HG03103 (cell line): ENCODE data around the gene GRK5.
"Not testable (repeated sequence)": the region's sequence is repeated elsewhere in the genome, so short reads cannot be mapped to it uniquely, and the experiment has no call there.

Source experiments
- ATAC-seq: cut with Tn5 transposase; IDR thresholded peaks from one replicate; pipeline ENCODE4 v1.9.1; 2021; ENCODE audit warnings: low read depth; ENCODE audit not compliant: unreplicated experiment

Gene GRK5

DNA sequence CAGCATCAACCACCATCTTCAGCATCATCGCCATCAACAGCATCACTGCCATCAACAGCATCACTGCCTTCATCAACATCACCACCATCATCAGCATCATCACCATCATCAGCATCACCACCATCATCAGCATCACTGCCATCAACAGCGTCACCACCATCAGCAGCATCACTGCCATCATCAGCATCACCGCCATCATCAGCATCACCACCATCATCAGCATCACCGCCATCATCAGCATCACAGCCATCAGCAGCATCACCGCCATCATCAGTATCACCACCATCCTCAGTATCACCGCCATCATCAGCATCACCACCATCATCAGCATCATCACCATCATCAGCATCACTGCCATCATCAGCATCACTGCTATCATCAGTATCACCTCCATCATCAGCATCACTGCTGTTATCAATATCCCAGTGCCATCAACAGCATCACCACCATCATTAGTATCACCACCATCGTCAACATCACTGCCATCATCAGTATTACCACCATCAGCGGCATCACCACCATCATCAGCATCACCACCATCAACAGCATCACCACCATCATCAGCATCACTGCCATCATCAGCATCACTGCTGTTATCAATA lies 220.0 kb downstream of the GRK5 start:
- ATAC-seq = no peak

GRCh38 chr10:119428789-119429188 lies 221.4 kb downstream of the GRK5 start:
- ATAC-seq = no peak

DNA sequence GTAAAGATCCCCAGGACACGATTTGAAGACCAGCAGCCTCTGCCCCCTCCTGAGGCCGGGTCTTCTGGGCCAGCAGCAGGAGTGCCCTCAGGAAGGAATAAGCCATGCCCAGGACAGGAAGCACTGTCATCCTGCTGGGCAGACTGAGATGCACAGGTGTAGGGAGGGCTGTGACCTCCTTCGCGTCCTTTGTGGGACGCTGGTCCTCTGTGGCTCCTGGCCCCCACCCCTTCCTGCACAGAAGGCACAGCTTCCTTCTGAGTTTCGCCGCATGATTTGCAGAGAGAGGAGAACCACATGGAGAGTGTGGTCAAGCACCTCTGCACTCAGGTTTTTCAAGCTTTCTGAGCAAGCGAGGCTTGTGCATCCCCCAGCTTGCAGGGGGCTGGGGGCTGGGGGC lies 222.4 kb downstream of the GRK5 start:
- no peak for ATAC-seq

GRCh38 chr10:119431034-119431772 lies 223.8 kb downstream of the GRK5 start:
- no peak for ATAC-seq

- no peak for ATAC-seq
Observed at GRCh38 chr10:119431773-119432135, 224.4 kb downstream of the GRK5 start.

DNA sequence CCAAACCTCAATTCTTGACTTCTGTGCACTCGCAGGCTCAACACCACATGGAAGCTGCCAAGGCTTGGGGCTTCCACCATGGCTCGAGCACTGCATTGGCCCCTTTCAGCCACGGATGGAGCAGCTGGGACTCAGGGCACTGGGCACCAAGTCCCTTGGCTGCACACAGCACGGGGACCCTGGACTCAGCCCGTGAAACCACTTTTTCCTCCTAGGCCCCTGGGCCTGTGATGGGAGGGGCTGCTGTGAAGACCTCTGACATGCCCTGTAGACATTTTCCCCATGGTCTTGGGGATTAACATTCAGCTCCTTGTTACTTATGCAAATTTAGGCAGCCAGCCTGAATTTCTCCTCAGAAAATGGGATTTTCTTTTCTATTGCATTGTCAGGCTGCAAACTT lies 227.6 kb downstream of the GRK5 start:
- ATAC-seq = not testable (repeated sequence)

GRCh38 chr10:119438717-119439116 lies 231.3 kb downstream of the GRK5 start:
- ATAC-seq = no peak

GRCh38 chr10:119439922-119440321 lies 232.6 kb downstream of the GRK5 start:
- ATAC-seq = no peak

DNA sequence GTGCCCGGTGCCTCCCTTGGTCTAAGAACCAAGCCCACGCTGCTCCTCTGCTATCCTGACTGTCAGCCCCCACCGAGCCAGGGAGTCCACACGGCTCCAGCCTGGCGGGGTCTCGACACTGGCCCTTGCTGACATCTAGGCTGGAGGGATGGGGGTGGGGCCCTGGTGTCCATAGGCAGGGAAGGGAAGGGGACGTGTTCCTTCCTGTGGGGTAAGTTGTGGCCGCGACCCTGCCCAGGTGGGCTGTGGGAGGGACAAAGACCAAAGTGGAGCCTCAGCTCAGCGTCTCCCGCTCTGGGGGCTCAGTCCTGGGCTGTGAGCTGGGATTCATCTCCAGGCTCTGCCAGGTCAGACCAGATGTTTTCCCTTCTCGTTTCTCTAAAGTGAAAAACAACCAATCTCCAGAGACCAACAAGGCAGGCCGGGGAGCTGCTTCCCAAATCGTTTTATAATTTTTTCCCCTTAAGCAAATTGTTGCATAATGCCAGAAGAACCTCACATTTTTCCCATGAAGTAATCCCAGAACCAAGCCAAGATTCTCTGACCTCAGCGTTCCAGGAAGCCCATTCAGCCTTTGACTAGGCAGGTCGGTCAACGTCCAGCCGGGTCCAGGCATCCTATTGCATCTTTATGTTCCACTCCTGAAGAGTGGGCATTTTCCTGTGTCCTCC lies 233.9 kb downstream of the GRK5 start:
- no peak for ATAC-seq

DNA sequence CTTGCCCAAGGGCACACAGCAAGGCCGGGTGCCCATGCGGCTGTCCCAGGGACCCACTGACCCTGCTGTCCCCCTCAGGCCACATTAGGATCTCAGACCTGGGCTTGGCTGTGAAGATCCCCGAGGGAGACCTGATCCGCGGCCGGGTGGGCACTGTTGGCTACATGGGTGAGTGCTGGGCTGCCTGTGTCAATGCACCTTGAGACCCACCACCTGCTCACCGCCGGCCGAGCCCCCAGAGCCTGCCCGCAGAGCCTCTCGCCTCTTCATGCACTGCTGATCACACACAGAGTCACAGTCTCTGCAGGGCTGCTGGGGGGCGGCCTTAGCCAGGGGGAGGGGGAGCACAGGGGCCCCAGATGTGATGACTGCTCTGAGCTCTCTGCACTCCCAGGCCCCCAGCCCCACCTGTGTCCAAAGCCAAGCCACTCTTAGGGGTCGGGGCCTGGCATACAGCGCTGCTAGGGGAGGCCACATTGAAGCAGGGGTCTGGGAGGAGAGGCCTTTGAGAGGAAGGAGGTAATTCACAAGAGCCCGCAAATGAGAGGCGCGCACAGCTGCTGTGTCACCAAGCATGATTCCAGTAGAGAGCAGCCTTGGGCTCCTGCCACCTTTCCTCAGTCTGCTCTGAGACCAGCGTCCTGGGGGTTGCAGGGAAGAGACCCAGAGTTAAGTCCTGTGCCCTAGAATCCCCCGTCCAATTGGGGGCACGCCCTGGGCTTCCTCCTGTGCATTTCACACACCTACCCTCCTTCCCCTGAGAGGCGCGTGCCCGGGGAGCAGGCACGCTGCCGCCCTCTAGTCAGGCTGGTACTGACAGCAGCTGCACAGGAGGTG lies 234.8 kb downstream of the GRK5 start:
- peak; percentile 51 for ATAC-seq

GRCh38 chr10:119442758-119443060 lies 235.3 kb downstream of the GRK5 start:
- no peak for ATAC-seq

- ATAC-seq = no peak
Observed at GRCh38 chr10:119443441-119443840, 236.1 kb downstream of the GRK5 start.

- no peak for ATAC-seq
Observed at GRCh38 chr10:119443970-119444660, 236.7 kb downstream of the GRK5 start.

GRCh38 chr10:119444866-119445265 lies 237.5 kb downstream of the GRK5 start:
- ATAC-seq = no peak

DNA sequence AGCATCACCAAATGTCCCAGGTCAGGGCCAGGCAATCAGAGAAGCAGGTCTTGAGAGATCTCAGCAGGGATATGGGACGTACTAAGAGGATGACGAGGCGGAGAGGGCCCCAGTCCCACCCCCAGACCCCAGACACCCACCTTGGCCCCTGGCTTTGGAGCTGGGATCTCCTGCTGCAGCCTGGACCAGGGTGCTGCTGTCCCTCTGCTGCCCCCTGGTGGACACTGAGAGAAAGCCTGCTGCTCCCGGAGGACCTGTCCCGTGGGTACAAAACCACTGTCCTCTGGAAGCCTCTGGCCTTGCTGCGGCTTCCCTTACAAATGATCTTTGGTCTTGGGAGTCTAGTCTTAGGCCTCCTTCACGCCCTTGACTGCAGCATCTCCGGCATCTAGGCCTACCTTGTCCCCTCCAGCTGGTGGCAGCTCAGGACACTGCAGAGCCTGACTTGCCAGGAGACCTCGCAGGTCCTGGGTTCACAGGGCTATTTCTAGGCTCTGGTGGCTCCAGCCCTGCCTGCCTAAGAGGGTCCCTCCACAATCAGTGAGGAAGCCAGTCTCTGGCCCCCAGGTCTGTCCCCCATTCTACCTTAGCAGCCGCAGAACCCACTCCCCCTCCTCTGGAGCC lies 238.1 kb downstream of the GRK5 start:
- ATAC-seq = no peak

DNA sequence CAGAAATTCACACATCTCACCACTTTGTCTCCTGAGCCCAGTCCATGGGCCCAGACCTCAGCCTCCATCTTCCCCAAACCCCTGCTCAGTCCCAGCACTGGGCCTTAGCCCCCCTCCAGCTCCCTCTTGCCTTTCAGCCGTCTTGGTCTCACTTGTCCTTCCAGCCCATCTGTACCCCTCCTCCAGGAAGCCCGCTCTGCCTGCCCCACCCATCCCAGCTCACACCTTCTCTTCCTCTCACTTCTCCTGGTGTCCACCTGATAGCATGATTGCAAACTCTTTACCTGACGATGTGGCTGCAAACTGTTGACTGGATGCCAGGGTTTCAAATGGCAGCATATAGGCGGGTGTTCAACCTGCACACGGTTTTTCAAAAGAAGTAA lies 238.6 kb downstream of the GRK5 start:
- no peak for ATAC-seq

DNA sequence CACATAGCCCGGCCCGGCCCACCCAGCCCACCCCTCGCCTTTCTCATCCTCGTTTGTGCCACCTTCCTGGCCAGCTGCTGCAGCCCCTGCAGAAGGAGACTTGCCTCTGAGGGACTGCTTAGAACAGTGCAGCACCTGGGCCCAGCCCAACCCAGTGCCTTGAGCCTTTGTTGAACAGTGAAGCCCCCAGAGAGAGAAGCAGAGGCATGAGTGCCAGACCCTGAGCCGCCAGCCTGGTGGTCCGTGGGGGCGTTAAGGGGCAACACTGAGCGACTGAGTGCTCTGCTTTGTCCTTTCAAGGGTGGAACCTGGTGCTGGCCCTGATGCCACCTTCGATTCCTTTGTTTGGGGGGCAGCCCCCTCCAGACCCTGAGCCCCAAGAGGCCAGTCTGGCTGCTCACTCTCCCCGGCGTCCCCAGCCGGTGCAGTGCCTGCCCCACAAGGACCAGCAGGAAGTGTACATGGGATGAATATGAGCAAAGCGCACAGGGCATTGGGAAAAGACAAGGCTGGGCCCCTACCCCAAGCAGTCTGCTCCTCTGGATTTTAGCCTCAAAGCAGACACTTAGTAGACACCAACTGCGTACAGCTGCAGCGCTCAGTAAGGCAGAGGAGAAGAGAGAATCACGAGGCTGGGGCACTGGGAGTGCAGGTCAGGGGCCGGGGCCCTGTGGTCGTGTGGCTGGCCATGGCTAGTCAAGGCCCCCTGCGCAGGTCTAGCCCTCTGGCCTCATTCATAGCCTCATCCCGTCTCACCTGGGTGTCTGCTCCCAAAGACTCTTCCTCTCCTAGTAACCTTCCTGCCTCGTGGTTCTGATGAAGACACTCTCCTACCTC lies 239.3 kb downstream of the GRK5 start:
- ATAC-seq = no peak

DNA sequence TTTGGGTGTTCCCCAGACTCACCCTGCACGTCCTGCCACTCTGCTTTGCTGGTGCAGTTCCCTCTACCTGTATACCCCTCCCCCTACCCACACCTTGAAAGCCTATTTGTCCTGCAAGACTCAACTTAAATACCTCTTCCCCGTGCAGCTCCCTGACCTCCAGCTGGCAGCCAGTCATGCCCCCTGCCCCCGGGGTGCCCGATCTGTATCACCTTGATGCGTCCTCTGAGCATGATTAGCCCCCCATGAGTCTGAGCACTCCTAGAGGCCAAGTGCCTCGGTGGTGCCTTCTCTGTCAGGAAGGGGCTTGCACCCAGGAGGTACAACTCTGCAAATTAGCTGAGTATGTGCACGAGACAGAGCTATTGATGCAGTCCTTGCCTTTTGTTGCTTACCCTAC lies 240.1 kb downstream of the GRK5 start:
- ATAC-seq = no peak

DNA sequence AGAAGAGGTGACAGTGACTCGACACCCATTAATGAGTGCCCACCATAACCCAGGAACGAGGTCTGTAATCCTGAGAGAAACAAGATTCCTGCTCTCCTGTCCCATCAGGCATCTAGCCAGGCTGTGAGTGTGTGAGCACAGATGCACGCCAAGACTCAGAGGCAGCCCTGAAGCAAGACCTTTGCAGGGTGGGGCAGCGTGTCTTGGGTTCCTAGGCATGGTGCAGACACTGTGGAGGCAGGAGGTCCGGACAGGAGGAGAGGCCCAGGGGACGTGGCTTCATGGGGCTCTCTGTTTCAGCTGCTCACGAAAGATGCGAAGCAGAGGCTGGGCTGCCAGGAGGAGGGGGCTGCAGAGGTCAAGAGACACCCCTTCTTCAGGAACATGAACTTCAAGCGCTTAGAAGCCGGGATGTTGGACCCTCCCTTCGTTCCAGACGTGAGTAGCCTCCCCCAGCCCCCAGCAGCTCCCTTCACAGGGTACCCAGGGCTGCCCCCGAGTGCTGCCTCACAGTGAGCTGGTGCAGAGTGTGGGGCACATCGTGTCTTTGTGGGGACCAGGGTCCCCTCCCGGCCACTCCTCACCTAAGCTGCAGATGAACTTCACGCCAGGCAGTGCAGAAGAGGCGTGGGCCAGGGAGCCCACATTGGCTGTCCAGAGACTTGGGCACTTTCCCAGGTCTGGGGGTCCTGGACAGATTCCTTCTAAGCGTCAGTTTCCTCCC lies 240.6 kb downstream of the GRK5 start:
- ATAC-seq = no peak
